ENCODE results near the gene CXXC4. TPM values are rescaled to one million over a fixed set of nuclear protein-coding genes. Genes with fewer than 3 reads are reported as not detected.

CXXC4 gene
- total and polyA plus RNA-seq, 2 of the 13 experiments (the other 11 are each of a cell fraction or from before 2014, with no cell fraction given) = not detected

GRCh38 chr4:104488151-104488550, 6.5 kb downstream of the CXXC4 start:
- Histone ChIP-seq H3K4me3 (replicated peaks in 1 of 3; ENCODE audit: insufficient read depth in 1 of 3, low read depth in 2 of 3, low read length in 3 of 3) (no peak overlapping the region), H4K20me1 (ENCODE audit: insufficient read depth, low read length) (no peaks in the 10 kb centered on the region), H2AFZ (ENCODE audit: low read length) (no peak overlapping the region), H3K9me3 (ENCODE audit: low read length) (no peaks in the 10 kb centered on the region), H3K79me2 (ENCODE audit: insufficient read depth, low read length) (no peaks in the 10 kb centered on the region), H3K27me3 (ENCODE audit: control insufficient read depth in 1 of 2, insufficient read depth in 2 of 2, low read length in 2 of 2) (peaks cover 0 to 14% of the 10 kb centered on the region in 2 experiments; a peak in 2 of 5 replicates), H3K4me1 (ENCODE audit: insufficient read depth, low read length) (peaks cover 7% of the 10 kb centered on the region; the same call in 1 of the 2 replicates), H3K36me3 (replicated peaks in 1 of 2; ENCODE audit: control insufficient read depth in 1 of 2, insufficient read depth in 2 of 2, low read length in 2 of 2) (no peaks in the 10 kb centered on the region), H3K4me2 (ENCODE audit: low read depth, low read length) (no peak overlapping the region), H3K9ac (ENCODE audit: insufficient read depth, low read depth, low read length) (no peak overlapping the region), H3K27ac (ENCODE audit: extremely low read length, insufficient read depth, low read length) (no peak overlapping the region)
- intact Hi-C loops (cut with micrococcal nuclease; ENCODE audit: unreplicated experiment) = no loop called here
- WGBS (ENCODE audit: low lambda C conversion rate) = 46% methylated on average over 1 of the region's 1 CpG
- ChIA-PET CTCF (ENCODE audit: low intra/inter-chr PET ratio, low total read pairs) (no interaction called here), POLR2A (no interaction called here)
- BruUV-seq (replicated peaks) = no TSS peak
- FAIRE-seq (no peak), DNase-seq (ENCODE audit: low spot score) (no peak), ATAC-seq (no peak)
- TF ChIP-seq ZNF138 (CRISPR knock-in tag; IDR thresholded peaks at IDR 0.05; ENCODE audit: low read depth) = no peak
- no peak for TF ChIP-seq ZNF468 (CRISPR knock-in tag; IDR thresholded peaks at IDR 0.05)
- TF ChIP-seq IKZF5 (CRISPR knock-in tag; IDR thresholded peaks at IDR 0.05) = no peak
- TF ChIP-seq ZSCAN29 (CRISPR knock-in tag; conservative IDR thresholded peaks at IDR 0.05) = no peak
- TF ChIP-seq ZBTB7B (CRISPR knock-in tag; IDR thresholded peaks at IDR 0.05) = no peak
- TF ChIP-seq ZNF644 (CRISPR knock-in tag; IDR thresholded peaks at IDR 0.05; ENCODE audit: low read depth) = no peak
- no peak for TF ChIP-seq AGO2 (optimal IDR thresholded peaks at IDR 0.05; ENCODE audit: low read depth, low read length)
- in situ Hi-C loops (cut with HindIII; ENCODE audit: extremely low pct_ligation_motif_present, low pct_unique_long_range_greater_than_20kb) = no loop called here

- H4K20me1 ChIP-seq (ENCODE audit: insufficient read depth, low read length) = no peaks in the 10 kb centered on the region
- H3K4me2 ChIP-seq (ENCODE audit: low read depth, low read length) = no peak overlapping the region
- no peak overlapping the region for H3K27ac ChIP-seq (ENCODE audit: extremely low read length, insufficient read depth, low read length)
- no peaks in the 10 kb centered on the region for H3K79me2 ChIP-seq (ENCODE audit: insufficient read depth, low read length)
- WGBS (ENCODE audit: low lambda C conversion rate) = 1% methylated on average over 2 of the region's 2 CpGs
- TF ChIP-seq RARA (CRISPR knock-in tag; IDR thresholded peaks at IDR 0.05) = no peak
- TF ChIP-seq RBM39 (IDR thresholded peaks at IDR 0.05; ENCODE audit: low read depth, low read length, poor library complexity, severe bottlenecking) = no peak
- TF ChIP-seq MTERF4 (CRISPR knock-in tag; IDR thresholded peaks at IDR 0.05) = no peak
- TF ChIP-seq ZNF749 (CRISPR knock-in tag; IDR thresholded peaks at IDR 0.05; ENCODE audit: borderline replicate concordance) = no peak
- no peak for TF ChIP-seq SUZ12 (IDR thresholded peaks at IDR 0.05; ENCODE audit: low read depth, low read length)
- no peak for TF ChIP-seq ZNF501 (CRISPR knock-in tag; IDR thresholded peaks at IDR 0.05)
- no peak for TF ChIP-seq RXRA (CRISPR knock-in tag; IDR thresholded peaks at IDR 0.05)
- TF ChIP-seq FOXC1 (CRISPR knock-in tag; IDR thresholded peaks at IDR 0.05; ENCODE audit: borderline replicate concordance) = no peak
- no peak for TF ChIP-seq ZNF841 (CRISPR knock-in tag; IDR thresholded peaks at IDR 0.05; ENCODE audit: borderline replicate concordance)
- no peak for TF ChIP-seq ZNF569 (CRISPR knock-in tag; IDR thresholded peaks at IDR 0.05; ENCODE audit: borderline replicate concordance)
- peaks cover 0 to 9% of the 10 kb centered on the region in 2 experiments; a peak in 2 of 5 replicates for H3K27me3 ChIP-seq (ENCODE audit: control insufficient read depth in 1 of 2, insufficient read depth in 2 of 2, low read length in 2 of 2)
- no peak overlapping the region for H3K9ac ChIP-seq (ENCODE audit: insufficient read depth, low read depth, low read length)
- BruUV-seq (replicated peaks) = no TSS peak
- FAIRE-seq (no peak), ATAC-seq (no peak), DNase-seq (ENCODE audit: low spot score) (no peak)
- no peak overlapping the region for H2AFZ ChIP-seq (ENCODE audit: low read length)
- in situ Hi-C loops (cut with HindIII; ENCODE audit: extremely low pct_ligation_motif_present, low pct_unique_long_range_greater_than_20kb) (no loop called here), intact Hi-C loops (cut with micrococcal nuclease; ENCODE audit: unreplicated experiment) (no loop called here)
- H3K4me3 ChIP-seq (replicated peaks in 1 of 3; ENCODE audit: insufficient read depth in 1 of 3, low read depth in 2 of 3, low read length in 3 of 3) = no peak overlapping the region
- ChIA-PET POLR2A (no interaction called here), CTCF (ENCODE audit: low intra/inter-chr PET ratio, low total read pairs) (no interaction called here)
- peaks cover 7% of the 10 kb centered on the region; the same call in 1 of the 2 replicates for H3K4me1 ChIP-seq (ENCODE audit: insufficient read depth, low read length)
- H3K9me3 ChIP-seq (ENCODE audit: low read length) = no peaks in the 10 kb centered on the region
- no peaks in the 10 kb centered on the region for H3K36me3 ChIP-seq (replicated peaks in 1 of 2; ENCODE audit: control insufficient read depth in 1 of 2, insufficient read depth in 2 of 2, low read length in 2 of 2)
Observed at GRCh38 chr4:104486716-104487504, 7.8 kb downstream of the CXXC4 start.

All from HepG2 (cell line).